ENCODE measurements around the gene HNRNPC. TPM values are rescaled to one million over a fixed set of nuclear protein-coding genes. Genes with fewer than 3 reads are reported as not detected.

HNRNPC gene
- total and polyA plus RNA-seq, 2 donors (not counting 1 experiment from before 2014, with no cell fraction given) = 543 to 885 TPM

- no peak overlapping the region for H3K27ac ChIP-seq (ENCODE audit: insufficient read depth, low read length)
- DNase-seq (ENCODE audit: low read depth in 2 of 2) = peak in 1 of 2 donors; percentile 41
- peak overlapping the region; percentile 35 for H3K4me2 ChIP-seq (ENCODE audit: extremely low read depth, insufficient read depth, low read length)
- no peaks in the 10 kb centered on the region for H3K9me3 ChIP-seq (ENCODE audit: control insufficient read depth, insufficient read depth, low read depth, low read length)
- no peak overlapping the region for H3K4me3 ChIP-seq (replicated peaks in 1 of 4; ENCODE audit: control extremely low read depth in 1 of 4, insufficient read depth in 1 of 4, low read depth in 3 of 4, low read length in 4 of 4)
- H3K27me3 ChIP-seq (ENCODE audit: control insufficient read depth, insufficient read depth, low read length) = no peaks in the 10 kb centered on the region
- peaks cover 6% of the 10 kb centered on the region for H3K36me3 ChIP-seq (ENCODE audit: control insufficient read depth, insufficient read depth, low read length)
- peaks cover 11% of the 10 kb centered on the region for H4K20me1 ChIP-seq (ENCODE audit: control insufficient read depth, extremely low read depth, insufficient read depth, low read length)
- no peak overlapping the region for H2AFZ ChIP-seq (ENCODE audit: low read length)
- no peak overlapping the region for H3K9ac ChIP-seq (ENCODE audit: insufficient read depth, low read length)
- TF ChIP-seq EZH2 (IDR thresholded peaks at IDR 0.05; ENCODE audit: low read length, missing control alignments) (no peak), CTCF (conservative IDR thresholded peaks at IDR 0.05 in 1 of 2, IDR thresholded peaks at IDR 0.05 in 1 of 2; ENCODE audit: low read depth in 1 of 2, low read length in 2 of 2) (no peak)
- peaks cover 98% of the 10 kb centered on the region for H3K79me2 ChIP-seq (ENCODE audit: control insufficient read depth, insufficient read depth, low read length)
- peaks cover 22% of the 10 kb centered on the region for H3K4me1 ChIP-seq (ENCODE audit: control insufficient read depth, extremely low read depth, insufficient read depth, low read length)
Observed at GRCh38 chr14:21255385-21256101, 13.7 kb downstream of the HNRNPC start.

- no peak overlapping the region for H3K9ac ChIP-seq (ENCODE audit: insufficient read depth, low read length)
- no peak overlapping the region for H2AFZ ChIP-seq (ENCODE audit: low read length)
- H3K79me2 ChIP-seq (ENCODE audit: control insufficient read depth, insufficient read depth, low read length) = peaks cover 100% of the 10 kb centered on the region
- peaks cover 10% of the 10 kb centered on the region for H3K4me1 ChIP-seq (ENCODE audit: control insufficient read depth, extremely low read depth, insufficient read depth, low read length)
- H3K9me3 ChIP-seq (ENCODE audit: control insufficient read depth, insufficient read depth, low read depth, low read length) = no peaks in the 10 kb centered on the region
- DNase-seq (ENCODE audit: low read depth in 2 of 2) = no peak
- H3K4me3 ChIP-seq (replicated peaks in 1 of 4; ENCODE audit: control extremely low read depth in 1 of 4, insufficient read depth in 1 of 4, low read depth in 3 of 4, low read length in 4 of 4) = no peak overlapping the region
- peaks cover 6% of the 10 kb centered on the region for H3K36me3 ChIP-seq (ENCODE audit: control insufficient read depth, insufficient read depth, low read length)
- TF ChIP-seq EZH2 (IDR thresholded peaks at IDR 0.05; ENCODE audit: low read length, missing control alignments) (no peak), CTCF (conservative IDR thresholded peaks at IDR 0.05 in 1 of 2, IDR thresholded peaks at IDR 0.05 in 1 of 2; ENCODE audit: low read depth in 1 of 2, low read length in 2 of 2) (no peak)
- H4K20me1 ChIP-seq (ENCODE audit: control insufficient read depth, extremely low read depth, insufficient read depth, low read length) = peaks cover 16% of the 10 kb centered on the region
- H3K27me3 ChIP-seq (ENCODE audit: control insufficient read depth, insufficient read depth, low read length) = no peaks in the 10 kb centered on the region
- H3K4me2 ChIP-seq (ENCODE audit: extremely low read depth, insufficient read depth, low read length) = no peak overlapping the region
- no peak overlapping the region for H3K27ac ChIP-seq (ENCODE audit: insufficient read depth, low read length)
Observed at GRCh38 chr14:21252149-21252548, 17.1 kb downstream of the HNRNPC start.

- no peak for DNase-seq (ENCODE audit: low read depth in 2 of 2)
- Histone ChIP-seq H3K4me2 (ENCODE audit: extremely low read depth, insufficient read depth, low read length) (no peak overlapping the region), H3K36me3 (ENCODE audit: control insufficient read depth, insufficient read depth, low read length) (peaks cover 4% of the 10 kb centered on the region), H4K20me1 (ENCODE audit: control insufficient read depth, extremely low read depth, insufficient read depth, low read length) (peaks cover 13% of the 10 kb centered on the region), H3K4me3 (replicated peaks in 1 of 4; ENCODE audit: control extremely low read depth in 1 of 4, insufficient read depth in 1 of 4, low read depth in 3 of 4, low read length in 4 of 4) (no peak overlapping the region), H3K27ac (ENCODE audit: insufficient read depth, low read length) (no peak overlapping the region), H3K79me2 (ENCODE audit: control insufficient read depth, insufficient read depth, low read length) (peaks cover 100% of the 10 kb centered on the region), H3K4me1 (ENCODE audit: control insufficient read depth, extremely low read depth, insufficient read depth, low read length) (peaks cover 3% of the 10 kb centered on the region), H3K9me3 (ENCODE audit: control insufficient read depth, insufficient read depth, low read depth, low read length) (no peaks in the 10 kb centered on the region), H3K9ac (ENCODE audit: insufficient read depth, low read length) (no peak overlapping the region), H3K27me3 (ENCODE audit: control insufficient read depth, insufficient read depth, low read length) (no peaks in the 10 kb centered on the region), H2AFZ (ENCODE audit: low read length) (no peak overlapping the region)
- no peak for TF ChIP-seq EZH2 (IDR thresholded peaks at IDR 0.05; ENCODE audit: low read length, missing control alignments)
- no peak for TF ChIP-seq CTCF (conservative IDR thresholded peaks at IDR 0.05 in 1 of 2, IDR thresholded peaks at IDR 0.05 in 1 of 2; ENCODE audit: low read depth in 1 of 2, low read length in 2 of 2)
Observed at GRCh38 chr14:21251215-21251614, 18.0 kb downstream of the HNRNPC start.

All from fibroblast of lung (primary cell).